Loucy (cell line): ENCODE data around the gene GPRC5A.

Source experiments
- H2AFZ ChIP-seq: fragments of 200-600 bp; sonication (generic); 2 replicates; pipeline ENCODE4 v1.6.0; 2016; ENCODE audit warnings: antibody characterized with exemption, mild to moderate bottlenecking, low read length, moderate library complexity
- H3F3A ChIP-seq: fragments of 200-600 bp; 2 replicates; pipeline ENCODE4 v1.6.0; 2016; ENCODE audit warnings: antibody characterized with exemption, low read depth, mild to moderate bottlenecking
- H3K27me3 ChIP-seq: fragments of 200-600 bp; sonication (generic); 2 replicates; pipeline ENCODE4 v1.6.1; 2014; ENCODE audit warnings: low read length, mild to moderate bottlenecking; ENCODE audit not compliant: insufficient read depth, poor library complexity, severe bottlenecking
- H3K36me3 ChIP-seq: fragments of 200-600 bp; sonication (generic); 2 replicates; pipeline ENCODE4 v1.6.1; 2016; ENCODE audit warnings: low read length; ENCODE audit not compliant: insufficient read depth
- H3K4me1 ChIP-seq: fragments of 200-600 bp; sonication (generic); 2 replicates; pipeline ENCODE4 v1.5.1; 2014; ENCODE audit warnings: low read length, mild to moderate bottlenecking; ENCODE audit not compliant: insufficient read depth, poor library complexity, severe bottlenecking
- H3K4me2 ChIP-seq: fragments of 200-600 bp; sonication (generic); 2 replicates; pipeline ENCODE4 v1.6.0; 2014; ENCODE audit warnings: antibody characterized with exemption, low read length, low read depth, mild to moderate bottlenecking; ENCODE audit not compliant: poor library complexity, severe bottlenecking
- H3K4me3 ChIP-seq: fragments of 200-600 bp; sonication (generic); 2 replicates; pipeline ENCODE4 v1.5.1; 2014; ENCODE audit warnings: low read length, mild to moderate bottlenecking, mixed read lengths; ENCODE audit not compliant: poor library complexity, severe bottlenecking
- H3K79me2 ChIP-seq: fragments of 200-600 bp; sonication (generic); 2 replicates; pipeline ENCODE4 v1.6.1; 2014; ENCODE audit warnings: low read length; ENCODE audit not compliant: insufficient read depth
- H3K9ac ChIP-seq: fragments of 200-600 bp; sonication (generic); 2 replicates; pipeline ENCODE4 v1.6.0; 2014; ENCODE audit warnings: mild to moderate bottlenecking, low read depth, low read length, moderate library complexity; ENCODE audit not compliant: poor library complexity, severe bottlenecking
- H3K9me2 ChIP-seq: fragments of 200-600 bp; sonication (generic); replicated peaks from 2 replicates; pipeline ENCODE4 v1.6.1; 2016; ENCODE audit warnings: low read depth, low read length, mixed read lengths
- H3K9me3 ChIP-seq: fragments of 200-600 bp; sonication (generic); 2 replicates; pipeline ENCODE4 v1.6.1; 2014; ENCODE audit warnings: mild to moderate bottlenecking, antibody characterized with exemption, low read length, low read depth; ENCODE audit not compliant: insufficient read depth
- H4K20me1 ChIP-seq: fragments of 200-600 bp; sonication (generic); 2 replicates; pipeline ENCODE4 v1.6.0; 2014; ENCODE audit warnings: antibody characterized with exemption, low read length, mild to moderate bottlenecking; ENCODE audit not compliant: insufficient read depth, poor library complexity, severe bottlenecking
- EZH2phosphoT487 ChIP-seq: fragments of 200-600 bp; IDR thresholded peaks from 2 replicates; pipeline ENCODE4 v1.6.1; 2018; ENCODE audit warnings: antibody characterized with exemption, mild to moderate bottlenecking, moderate library complexity, borderline replicate concordance
- TF ChIP-seq, protein P1 (sequence below): fragments of 200-600 bp; sonication (generic); conservative IDR thresholded peaks from 2 replicates; pipeline ENCODE4 v1.5.1; 2014; ENCODE audit warnings: mild to moderate bottlenecking, antibody characterized with exemption, low read length

GPRC5A gene

DNA sequence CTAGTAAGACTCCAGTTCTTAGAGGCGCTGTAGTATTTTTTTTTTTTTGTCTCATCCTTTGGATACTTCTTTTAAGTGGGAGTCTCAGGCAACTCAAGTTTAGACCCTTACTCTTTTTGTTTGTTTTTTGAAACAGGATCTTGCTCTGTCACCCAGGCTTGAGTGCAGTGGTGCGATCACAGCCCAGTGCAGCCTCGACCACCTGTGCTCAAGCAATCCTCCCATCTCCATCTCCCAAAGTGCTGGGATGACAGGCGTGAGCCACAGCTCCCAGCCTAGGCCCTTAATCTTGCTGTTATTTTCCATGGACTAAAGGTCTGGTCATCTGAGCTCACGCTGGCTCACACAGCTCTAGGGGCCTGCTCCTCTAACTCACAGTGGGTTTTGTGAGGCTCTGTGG is 21.3 kb downstream of the GPRC5A start:
- no peaks in the 10 kb centered on the region for H3F3A ChIP-seq
- peaks cover 28% of the 10 kb centered on the region for H3K4me1 ChIP-seq
- no peak for TF ChIP-seq EZH2phosphoT487
- TF ChIP-seq, protein P1, sequence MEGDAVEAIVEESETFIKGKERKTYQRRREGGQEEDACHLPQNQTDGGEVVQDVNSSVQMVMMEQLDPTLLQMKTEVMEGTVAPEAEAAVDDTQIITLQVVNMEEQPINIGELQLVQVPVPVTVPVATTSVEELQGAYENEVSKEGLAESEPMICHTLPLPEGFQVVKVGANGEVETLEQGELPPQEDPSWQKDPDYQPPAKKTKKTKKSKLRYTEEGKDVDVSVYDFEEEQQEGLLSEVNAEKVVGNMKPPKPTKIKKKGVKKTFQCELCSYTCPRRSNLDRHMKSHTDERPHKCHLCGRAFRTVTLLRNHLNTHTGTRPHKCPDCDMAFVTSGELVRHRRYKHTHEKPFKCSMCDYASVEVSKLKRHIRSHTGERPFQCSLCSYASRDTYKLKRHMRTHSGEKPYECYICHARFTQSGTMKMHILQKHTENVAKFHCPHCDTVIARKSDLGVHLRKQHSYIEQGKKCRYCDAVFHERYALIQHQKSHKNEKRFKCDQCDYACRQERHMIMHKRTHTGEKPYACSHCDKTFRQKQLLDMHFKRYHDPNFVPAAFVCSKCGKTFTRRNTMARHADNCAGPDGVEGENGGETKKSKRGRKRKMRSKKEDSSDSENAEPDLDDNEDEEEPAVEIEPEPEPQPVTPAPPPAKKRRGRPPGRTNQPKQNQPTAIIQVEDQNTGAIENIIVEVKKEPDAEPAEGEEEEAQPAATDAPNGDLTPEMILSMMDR, result no peak
- H3K27me3 ChIP-seq, result no peaks in the 10 kb centered on the region
- no peak overlapping the region for H2AFZ ChIP-seq
- no peak overlapping the region for H3K4me2 ChIP-seq
- H3K36me3 ChIP-seq, result no peaks in the 10 kb centered on the region
- H4K20me1 ChIP-seq, result no peaks in the 10 kb centered on the region
- no peak overlapping the region for H3K4me3 ChIP-seq
- no peaks in the 10 kb centered on the region for H3K9me2 ChIP-seq
- H3K9me3 ChIP-seq, result no peaks in the 10 kb centered on the region
- no peak overlapping the region for H3K9ac ChIP-seq
- no peaks in the 10 kb centered on the region for H3K79me2 ChIP-seq

GRCh38 chr12:12915656-12916055 is 24.3 kb downstream of the GPRC5A start:
- H3K36me3 ChIP-seq, result no peaks in the 10 kb centered on the region
- H3K9me3 ChIP-seq, result no peaks in the 10 kb centered on the region
- TF ChIP-seq, protein P1, result no peak
- no peak for TF ChIP-seq EZH2phosphoT487
- no peak overlapping the region for H3K4me2 ChIP-seq
- no peak overlapping the region for H3K4me3 ChIP-seq
- 0 out of 2 replicates have a peak overlapping the region, but pooled peaks have one; percentile 18 for H2AFZ ChIP-seq
- H3K9ac ChIP-seq, result no peak overlapping the region
- no peaks in the 10 kb centered on the region for H4K20me1 ChIP-seq
- no peaks in the 10 kb centered on the region for H3K27me3 ChIP-seq
- no peaks in the 10 kb centered on the region for H3K79me2 ChIP-seq
- no peaks in the 10 kb centered on the region for H3F3A ChIP-seq
- peaks cover 9% of the 10 kb centered on the region for H3K4me1 ChIP-seq
- H3K9me2 ChIP-seq, result no peaks in the 10 kb centered on the region

- Histone ChIP-seq H3F3A (no peaks in the 10 kb centered on the region), H4K20me1 (no peaks in the 10 kb centered on the region), H3K9me2 (no peaks in the 10 kb centered on the region), H2AFZ (peak overlapping the region; percentile 75), H3K4me3 (no peak overlapping the region), H3K4me2 (peak overlapping the region; percentile 44), H3K9me3 (no peaks in the 10 kb centered on the region), H3K79me2 (no peaks in the 10 kb centered on the region), H3K4me1 (peaks cover 9% of the 10 kb centered on the region), H3K9ac (no peak overlapping the region), H3K27me3 (no peaks in the 10 kb centered on the region), H3K36me3 (no peaks in the 10 kb centered on the region)
- TF ChIP-seq, protein P1, result peak; percentile 98
- TF ChIP-seq EZH2phosphoT487, result no peak
Measured at GRCh38 chr12:12916135-12916944, 25.0 kb downstream of the GPRC5A start.
